Measurements from ENCODE around the gene KRTCAP2.
"Not testable (repeated sequence)": the region's sequence is repeated elsewhere in the genome, so short reads cannot be mapped to it uniquely, and the experiment has no call there.

KRTCAP2 gene

DNA sequence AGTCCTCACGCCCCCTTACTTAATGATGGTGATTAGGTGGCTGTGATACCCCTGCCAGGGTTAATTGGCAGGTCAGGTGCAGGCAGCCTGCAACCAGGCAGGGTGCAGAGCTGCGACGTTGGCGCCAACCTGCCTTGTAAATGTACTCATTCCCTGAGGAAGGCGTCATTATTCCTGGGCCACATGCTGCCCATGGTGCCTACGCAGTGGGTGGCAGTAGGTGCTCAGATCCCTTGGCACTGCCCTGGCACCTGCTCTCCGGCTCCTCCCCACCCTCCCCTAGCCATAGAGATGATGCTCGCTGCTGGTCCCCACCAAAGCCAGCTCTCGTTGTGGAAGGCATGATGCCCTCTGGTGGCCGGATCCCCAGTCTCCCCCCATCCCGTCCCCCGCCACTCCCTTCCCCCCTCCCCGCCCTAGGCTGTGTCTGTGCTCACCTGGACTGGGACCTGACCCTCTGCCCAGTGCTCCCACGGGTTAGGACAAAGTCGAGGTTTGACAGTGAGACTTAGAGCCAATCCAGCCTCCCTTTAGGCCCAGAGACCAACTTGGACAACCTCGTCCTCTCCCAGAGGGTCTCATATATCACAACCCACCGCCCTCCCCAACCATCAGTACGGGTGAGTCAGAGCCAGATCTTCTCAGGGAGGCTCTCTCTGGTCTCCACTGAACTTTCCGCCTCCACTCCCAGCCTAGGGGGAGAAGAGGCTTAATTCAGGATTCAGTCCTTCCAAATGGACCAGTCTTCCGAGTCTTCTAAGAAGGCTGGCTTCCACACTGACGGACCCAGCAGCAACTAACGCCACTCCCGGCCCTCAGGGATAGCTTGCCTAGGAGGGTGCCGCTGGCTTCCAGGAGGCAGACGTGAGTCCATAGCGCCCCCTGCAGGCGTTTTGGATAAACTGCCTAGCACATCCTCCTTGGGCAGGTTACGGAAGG, 5.7 kb downstream of the KRTCAP2 start:
- peak; percentile 78 for DNase-seq

GRCh38 chr1:155166471-155167165, 6.5 kb downstream of the KRTCAP2 start:
- DNase-seq: no peak

GRCh38 chr1:155166051-155166470, 7.0 kb downstream of the KRTCAP2 start:
- DNase-seq: no peak

DNA sequence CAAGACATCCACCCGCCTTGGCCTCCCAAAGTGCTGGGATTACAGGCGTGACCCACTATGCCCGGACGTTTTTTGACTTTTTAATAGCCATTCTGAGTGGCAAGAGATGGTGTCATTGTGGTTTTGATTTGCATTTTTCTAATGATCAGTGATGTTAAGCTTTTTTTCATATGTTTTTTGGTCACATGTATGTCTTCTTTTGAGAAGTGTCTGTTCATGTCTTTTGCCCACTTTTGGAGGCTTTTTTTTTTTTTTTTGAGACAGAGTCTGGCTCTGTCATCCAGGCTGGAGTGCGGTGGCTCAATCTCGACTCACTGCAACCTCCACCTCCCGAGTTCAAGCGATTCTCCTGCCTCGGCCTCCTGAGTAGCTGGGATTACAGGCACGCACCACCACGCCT, 8.5 kb downstream of the KRTCAP2 start:
- DNase-seq: not testable (repeated sequence)

DNA sequence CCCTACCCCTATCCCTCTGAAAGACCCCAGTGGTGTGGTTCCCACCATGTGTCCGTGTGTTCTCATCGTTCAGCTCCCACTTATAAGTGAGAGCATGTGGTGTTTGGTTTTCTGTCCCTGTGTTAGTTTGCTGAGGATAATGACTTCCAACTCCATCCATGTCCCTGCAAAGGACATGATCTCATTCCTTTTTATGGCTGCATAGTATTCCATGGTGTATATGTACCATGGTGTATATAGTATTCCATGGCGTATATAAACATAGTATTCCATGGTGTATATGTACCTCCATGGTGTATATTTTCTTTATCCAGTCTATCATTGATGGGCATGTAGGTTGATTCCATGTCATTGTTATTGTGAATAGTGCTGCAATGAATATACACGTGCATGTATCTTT, 9.3 kb downstream of the KRTCAP2 start:
- not testable (repeated sequence) for DNase-seq

DNA sequence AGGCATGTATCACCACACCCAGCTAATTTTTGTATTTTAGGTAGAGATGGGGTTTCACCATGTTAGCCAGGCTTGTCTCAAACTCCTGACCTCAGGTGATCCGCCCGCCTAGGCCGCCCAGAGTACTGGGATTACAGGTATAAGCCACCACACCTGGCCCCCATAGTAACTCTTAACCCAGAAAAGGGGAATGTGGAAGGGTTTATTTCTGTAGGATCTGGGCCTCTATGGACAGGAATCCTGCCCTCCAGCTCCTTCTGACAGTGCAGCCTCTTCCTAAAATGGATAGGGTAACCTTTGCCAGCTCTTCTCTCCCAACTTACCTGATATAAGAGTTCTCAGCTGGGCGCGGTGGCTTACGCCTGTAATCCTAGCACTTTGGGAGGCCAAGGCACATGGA, 10.5 kb downstream of the KRTCAP2 start:
- DNase-seq: not testable (repeated sequence)

GRCh38 chr1:155160128-155160527, 13.0 kb downstream of the KRTCAP2 start:
- no peak for DNase-seq

GRCh38 chr1:155158991-155159390, 14.1 kb downstream of the KRTCAP2 start:
- DNase-seq: no peak

DNA sequence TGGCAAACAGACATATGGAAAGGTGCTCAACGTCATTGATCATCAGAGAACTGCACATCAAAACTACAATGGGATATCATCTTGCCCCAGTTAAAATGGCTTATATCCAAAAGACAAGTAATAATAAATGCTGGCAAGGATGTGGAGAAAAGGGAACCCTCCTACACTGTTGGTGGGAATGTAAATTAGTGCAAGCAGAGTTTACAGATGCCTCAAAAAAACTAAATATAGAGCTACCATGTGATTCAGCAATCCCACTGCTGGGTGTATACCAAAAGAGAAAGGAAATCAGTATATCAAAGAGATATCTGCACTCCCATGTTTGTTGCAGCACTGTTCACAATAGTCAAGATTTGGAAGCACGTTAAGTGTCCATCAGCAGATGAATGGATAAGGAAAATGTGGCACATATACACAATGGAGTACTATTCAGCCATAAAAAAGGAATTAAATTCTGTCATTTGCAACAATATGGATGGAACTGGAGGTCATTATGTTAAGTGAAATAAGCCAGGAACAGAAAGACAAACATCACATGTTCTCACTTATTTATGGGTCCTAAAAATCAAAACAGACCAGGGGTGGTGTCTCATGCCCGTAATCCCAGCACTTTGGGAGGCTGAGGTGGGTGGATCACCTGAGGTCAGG, 17.0 kb downstream of the KRTCAP2 start:
- not testable (repeated sequence) for DNase-seq

- DNase-seq: no peak
Observed at GRCh38 chr1:155145491-155145890, 27.6 kb downstream of the KRTCAP2 start.

GRCh38 chr1:155141749-155142148, 31.4 kb downstream of the KRTCAP2 start:
- no peak for DNase-seq

DNA sequence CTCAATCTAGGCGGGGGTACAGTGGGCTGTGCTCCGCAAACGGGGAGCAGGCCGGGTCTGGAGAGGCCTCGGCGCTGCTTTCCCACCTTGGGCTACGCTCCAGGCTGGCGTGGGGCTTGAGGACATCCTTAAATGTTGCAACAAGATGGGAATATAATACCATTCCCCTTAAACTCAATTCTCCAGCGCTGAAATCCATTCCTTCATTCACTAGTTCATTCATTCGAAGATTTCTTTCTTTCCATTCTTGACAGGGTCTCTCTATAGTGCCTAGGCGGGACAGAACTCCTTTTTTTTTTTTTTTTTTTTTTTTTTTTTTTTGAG, 32.5 kb downstream of the KRTCAP2 start:
- DNase-seq: no peak

DNA sequence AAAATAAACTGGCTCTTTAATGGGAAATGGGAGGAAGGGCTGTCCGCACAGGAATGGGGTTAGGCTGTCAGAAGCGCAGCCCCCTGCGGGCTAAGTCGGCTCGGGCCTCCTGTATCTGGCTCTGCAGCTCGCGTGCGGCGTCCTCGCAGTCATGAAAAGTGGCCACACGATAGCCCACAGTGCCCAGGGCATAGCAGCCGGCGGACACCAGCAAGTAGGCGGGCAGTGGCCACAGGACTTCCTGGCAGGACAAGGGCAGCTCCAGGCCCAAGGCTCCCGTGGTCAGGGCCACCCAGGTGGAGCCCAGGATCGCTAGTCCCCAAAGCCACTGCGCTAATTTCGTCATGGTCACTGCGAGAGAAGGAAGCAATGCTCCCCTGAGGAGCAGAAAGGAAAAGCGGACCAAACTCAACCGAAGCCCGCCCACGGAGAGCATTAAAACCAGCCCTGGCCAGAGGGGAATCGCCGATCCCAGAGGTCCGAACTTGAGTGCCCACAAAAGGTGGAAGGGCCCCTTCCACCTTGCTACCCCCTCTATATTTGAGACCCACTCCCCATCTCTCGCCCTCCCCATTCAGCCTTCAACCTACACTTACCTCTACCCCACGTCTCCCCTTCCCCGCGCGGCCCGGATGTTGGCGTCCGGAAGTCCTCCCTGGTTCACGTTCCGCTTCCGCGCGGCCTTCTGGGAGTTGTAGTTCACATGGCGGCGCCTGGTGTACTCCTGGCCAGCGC, 33.0 kb downstream of the KRTCAP2 start, which contains the start of gene DPM3:
Gene DPM3, minus strand, starts transcription at position 637 of the 735 bp plus-strand sequence. Its CDS starts 291 bp downstream, at position 346.
- DNase-seq: peak; percentile 73

DNA sequence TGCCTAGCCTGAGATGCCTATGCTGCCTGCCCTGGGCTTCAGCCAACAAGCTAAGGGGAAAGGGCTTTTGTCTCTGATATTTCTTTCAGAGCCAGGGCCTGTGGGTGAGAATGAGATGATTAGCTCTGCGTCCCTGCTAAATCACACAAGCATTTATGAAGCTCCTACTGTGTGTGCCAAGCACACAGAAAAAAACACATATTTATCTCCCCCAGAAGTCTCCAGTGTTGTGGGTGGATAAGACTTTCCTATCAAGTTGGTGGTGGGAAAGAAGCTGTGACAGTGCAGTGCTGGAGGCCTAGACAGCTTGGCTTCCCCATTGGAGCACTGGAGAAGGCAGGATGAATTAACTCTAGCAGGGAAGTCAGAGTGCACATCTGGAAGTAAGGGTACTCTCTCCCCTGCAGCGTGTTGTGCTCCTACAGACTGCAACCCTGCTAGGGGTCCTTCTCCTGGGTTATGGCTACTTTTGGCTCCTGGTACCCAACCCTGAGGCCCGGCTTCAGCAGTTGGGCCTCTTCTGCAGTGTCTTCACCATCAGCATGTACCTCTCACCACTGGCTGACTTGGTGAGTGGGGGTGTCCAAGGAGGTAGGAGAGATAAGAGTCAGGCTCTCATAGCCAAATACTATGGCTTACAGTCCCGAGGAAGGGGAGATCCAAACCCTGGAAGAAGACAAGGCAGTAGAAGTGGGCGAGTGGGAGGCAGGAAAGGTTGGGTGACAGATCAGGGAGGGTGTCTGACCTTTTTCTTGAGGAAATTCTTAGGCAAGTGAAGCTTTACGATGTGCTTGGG, 35.8 kb downstream of the KRTCAP2 start:
- no peak for DNase-seq

DNA sequence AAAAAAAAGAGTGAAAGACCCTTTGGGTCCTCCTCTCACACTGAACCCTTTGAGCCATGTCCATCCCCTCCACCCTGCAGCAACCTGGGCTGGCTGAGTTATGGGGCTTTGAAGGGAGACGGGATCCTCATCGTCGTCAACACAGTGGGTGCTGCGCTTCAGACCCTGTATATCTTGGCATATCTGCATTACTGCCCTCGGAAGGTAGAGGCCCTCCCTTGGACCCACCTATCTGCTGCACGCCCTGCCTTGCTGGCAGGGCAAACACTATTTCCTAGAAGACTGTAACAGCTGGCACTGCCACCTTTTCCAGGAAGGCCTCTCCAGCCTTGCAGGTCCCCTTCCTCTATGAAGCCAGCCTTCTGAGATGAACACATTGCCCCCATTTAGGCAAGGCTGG, 36.4 kb downstream of the KRTCAP2 start:
- no peak for DNase-seq

- peak; percentile 93 for DNase-seq
Observed at GRCh38 chr1:155135415-155136028, 37.6 kb downstream of the KRTCAP2 start, which contains the start of gene SLC50A1. SLC50A1 (plus strand) TSS chr1:155135852; CDS start chr1:155135912, 60 bp downstream.

GRCh38 chr1:155134880-155135414, 38.2 kb downstream of the KRTCAP2 start:
- DNase-seq: peak; percentile 92

GRCh38 chr1:155134322-155134721, 38.8 kb downstream of the KRTCAP2 start:
- no peak for DNase-seq

- no peak for DNase-seq
Observed at GRCh38 chr1:155133799-155134281, 39.3 kb downstream of the KRTCAP2 start.

DNA sequence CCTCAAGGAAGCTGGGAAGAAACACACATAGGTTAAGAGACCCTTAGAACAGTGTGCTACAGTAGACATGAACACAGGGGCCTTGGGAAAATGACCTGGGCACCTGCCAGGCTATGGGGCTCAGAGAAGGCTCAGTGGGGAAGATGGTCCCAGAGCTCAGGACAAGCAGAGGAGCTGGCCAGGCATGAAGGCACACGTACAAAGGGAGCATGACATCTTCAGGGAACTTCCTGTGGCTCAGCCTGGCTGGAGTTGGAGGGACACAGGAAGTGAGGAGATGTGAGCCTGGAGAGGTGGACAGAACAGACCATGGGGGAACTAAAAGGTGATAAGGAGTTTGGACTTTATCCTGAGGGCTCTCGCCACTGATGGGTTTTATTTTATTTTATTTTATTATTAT, 41.2 kb downstream of the KRTCAP2 start:
- DNase-seq: no peak

DNA sequence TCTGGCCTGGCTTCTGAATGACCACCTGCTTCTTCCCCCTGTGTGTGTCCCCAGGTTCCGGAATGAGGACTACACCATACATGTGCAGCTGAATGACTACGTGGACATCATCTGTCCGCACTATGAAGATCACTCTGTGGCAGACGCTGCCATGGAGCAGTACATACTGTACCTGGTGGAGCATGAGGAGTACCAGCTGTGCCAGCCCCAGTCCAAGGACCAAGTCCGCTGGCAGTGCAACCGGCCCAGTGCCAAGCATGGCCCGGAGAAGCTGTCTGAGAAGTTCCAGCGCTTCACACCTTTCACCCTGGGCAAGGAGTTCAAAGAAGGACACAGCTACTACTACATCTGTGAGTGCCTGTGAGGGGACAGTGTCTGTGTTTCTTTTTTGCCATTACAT, 41.8 kb downstream of the KRTCAP2 start:
- no peak for DNase-seq

Measured in fibroblast of upper back skin (primary cell).